Osteocyte (in vitro differentiated cells): ENCODE data around the gene POU6F2. TPM values are rescaled to one million over a fixed set of nuclear protein-coding genes. Genes with fewer than 3 reads are reported as not detected.

ENCODE experiments used
- DNase-seq: peaks from one replicate; pipeline ENCODE4 v3.0.0; 2021; ENCODE audit warnings: mixed read lengths; ENCODE audit not compliant: unreplicated experiment; ENCODE audit errors: extremely low spot score
- H3K27ac Mint-ChIP-seq: one replicate; pipeline ENCODE4 v1.8.0; 2021; ENCODE audit warnings: mild to moderate bottlenecking, mixed read lengths; ENCODE audit not compliant: unreplicated experiment
- H3K27me3 Mint-ChIP-seq: one replicate; pipeline ENCODE4 v1.8.0; 2021; ENCODE audit warnings: mixed read lengths; ENCODE audit not compliant: unreplicated experiment
- H3K36me3 Mint-ChIP-seq: one replicate; pipeline ENCODE4 v1.8.0; 2021; ENCODE audit warnings: mixed read lengths; ENCODE audit not compliant: unreplicated experiment
- H3K4me1 Mint-ChIP-seq: one replicate; pipeline ENCODE4 v1.8.0; 2021; ENCODE audit warnings: mixed read lengths; ENCODE audit not compliant: unreplicated experiment
- H3K4me3 Mint-ChIP-seq: one replicate; pipeline ENCODE4 v1.8.0; 2021; ENCODE audit warnings: mild to moderate bottlenecking, moderate library complexity, mixed read lengths; ENCODE audit not compliant: unreplicated experiment
- H3K9me3 Mint-ChIP-seq: one replicate; pipeline ENCODE4 v1.8.0; 2021; ENCODE audit warnings: mixed read lengths; ENCODE audit not compliant: unreplicated experiment
- CTCF ChIP-seq: fragments of 200-600 bp; sonication (generic); IDR thresholded peaks from 2 replicates; pipeline ENCODE4 v1.5.0; 2021; ENCODE audit warnings: antibody characterized with exemption, mild to moderate bottlenecking, moderate library complexity
- total RNA-seq: library from RNA; stranded (reverse); gene quantifications from 2 replicates; pipeline ENCODE4 v1.2.1, GENCODE V29; 2021

Gene POU6F2
- total RNA-seq, 1 donor from 2014 or later, result 0.78 TPM

- H3K36me3 Mint-ChIP-seq, result no peaks in the 10 kb centered on the region
- peaks cover 15% of the 10 kb centered on the region for H3K27me3 Mint-ChIP-seq
- peaks cover 13% of the 10 kb centered on the region for H3K4me1 Mint-ChIP-seq
- H3K27ac Mint-ChIP-seq, result no peak overlapping the region
- no peak overlapping the region for H3K4me3 Mint-ChIP-seq
- DNase-seq, result no peak
- H3K9me3 Mint-ChIP-seq, result no peaks in the 10 kb centered on the region
- no peak for TF ChIP-seq CTCF
These were observed 122.6 kb downstream of the POU6F2 start for GRCh38 chr7:39100270-39100669.

- DNase-seq, result no peak
These were observed 124.5 kb downstream of the POU6F2 start for GRCh38 chr7:39102234-39102633.

GRCh38 chr7:39105720-39106119 is 128.0 kb downstream of the POU6F2 start:
- Mint-ChIP-seq H3K27me3 (peaks cover 11% of the 10 kb centered on the region), H3K4me1 (no peaks in the 10 kb centered on the region), H3K36me3 (no peaks in the 10 kb centered on the region)

More at GRCh38 chr7:39102234-39102633, 124.5 kb downstream of the POU6F2 start:
- Mint-ChIP-seq H3K36me3 (no peaks in the 10 kb centered on the region), H3K4me1 (peaks cover 4% of the 10 kb centered on the region), H3K9me3 (no peaks in the 10 kb centered on the region), H3K27ac (no peak overlapping the region), H3K27me3 (peaks cover 8% of the 10 kb centered on the region), H3K4me3 (no peak overlapping the region)
- TF ChIP-seq CTCF, result no peak

GRCh38 chr7:39125846-39126245 is 148.1 kb downstream of the POU6F2 start:
- Mint-ChIP-seq H3K27me3 (peaks cover 8% of the 10 kb centered on the region), H3K4me3 (no peak overlapping the region), H3K27ac (no peak overlapping the region), H3K4me1 (no peaks in the 10 kb centered on the region), H3K36me3 (no peaks in the 10 kb centered on the region), H3K9me3 (no peaks in the 10 kb centered on the region)
- no peak for DNase-seq
- no peak for TF ChIP-seq CTCF

More at GRCh38 chr7:39105720-39106119, 128.0 kb downstream of the POU6F2 start:
- no peak overlapping the region for H3K27ac Mint-ChIP-seq
- TF ChIP-seq CTCF, result no peak
- no peak overlapping the region for H3K4me3 Mint-ChIP-seq
- no peaks in the 10 kb centered on the region for H3K9me3 Mint-ChIP-seq
- DNase-seq, result no peak

- H3K27me3 Mint-ChIP-seq, result peaks cover 8% of the 10 kb centered on the region
- H3K4me3 Mint-ChIP-seq, result no peak overlapping the region
- H3K4me1 Mint-ChIP-seq, result no peaks in the 10 kb centered on the region
- H3K27ac Mint-ChIP-seq, result no peak overlapping the region
- TF ChIP-seq CTCF, result no peak
- no peaks in the 10 kb centered on the region for H3K9me3 Mint-ChIP-seq
- DNase-seq, result no peak
- H3K36me3 Mint-ChIP-seq, result no peaks in the 10 kb centered on the region
These were observed 149.3 kb downstream of the POU6F2 start for GRCh38 chr7:39127058-39127457.
